Hematopoietic multipotent progenitor cell (in vitro differentiated cells): ENCODE data around the gene ZMIZ2. TPM values are rescaled to one million over a fixed set of nuclear protein-coding genes. Genes with fewer than 3 reads are reported as not detected.
A peak's percentile ranks its signal among the peaks of the same experiment; 100 is the strongest.
"Not testable (repeated sequence)": the region's sequence is repeated elsewhere in the genome, so short reads cannot be mapped to it uniquely, and the experiment has no call there.

Experiments
- DNase-seq, 3 donors: peaks; one replicate each; pipeline ENCODE4 v3.0.0-alpha.2; 2011 to 2015; ENCODE audit warnings: low read depth in 2 of 3, low spot score in 2 of 3
- total RNA-seq: library from RNA; depleted of rRNA; stranded (reverse); fragments of >200 nt; gene quantifications from one replicate; pipeline ENCODE4 v1.2.3, GENCODE V29; 2012

Gene ZMIZ2
- total RNA-seq, 1 donor = 31.2 TPM

DNA sequence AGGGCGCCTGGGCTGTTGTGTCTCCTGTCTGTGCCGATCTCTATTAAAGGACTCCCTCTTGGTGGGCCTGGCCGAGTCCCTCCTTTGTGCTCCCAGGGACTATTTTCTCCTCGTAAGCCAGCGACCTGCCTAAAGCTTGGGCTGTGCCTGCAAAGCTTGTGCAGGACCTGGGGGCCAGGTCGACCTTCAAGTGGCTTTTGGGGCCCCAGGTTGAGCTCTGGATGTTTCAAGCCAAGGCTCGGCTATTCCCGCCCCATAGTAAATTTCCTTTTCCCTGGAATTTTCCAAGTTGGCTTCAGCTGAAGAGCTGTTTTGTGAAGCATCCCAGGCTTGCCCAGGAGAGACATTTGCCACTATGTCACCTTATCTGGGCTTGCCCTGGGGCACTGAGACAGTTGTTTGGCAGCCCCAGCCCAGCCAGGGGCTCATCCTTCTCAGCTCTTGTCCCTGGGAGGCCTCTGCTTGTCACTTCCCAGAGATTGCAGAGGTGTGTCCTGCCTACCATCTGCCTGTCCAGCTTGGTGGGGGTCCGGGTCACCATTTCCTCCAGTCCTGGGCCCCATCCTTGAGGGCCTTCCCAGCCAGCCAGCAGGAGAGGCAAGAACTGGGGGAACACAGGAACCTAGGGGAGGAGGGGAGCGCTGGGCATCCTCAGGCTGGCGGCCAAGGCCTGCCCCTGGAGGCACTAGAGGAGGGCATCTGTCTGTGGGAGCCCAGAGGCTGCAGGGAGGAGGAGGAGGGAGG lies 20.2 kb downstream of the ZMIZ2 start:
- no peak for DNase-seq

DNA sequence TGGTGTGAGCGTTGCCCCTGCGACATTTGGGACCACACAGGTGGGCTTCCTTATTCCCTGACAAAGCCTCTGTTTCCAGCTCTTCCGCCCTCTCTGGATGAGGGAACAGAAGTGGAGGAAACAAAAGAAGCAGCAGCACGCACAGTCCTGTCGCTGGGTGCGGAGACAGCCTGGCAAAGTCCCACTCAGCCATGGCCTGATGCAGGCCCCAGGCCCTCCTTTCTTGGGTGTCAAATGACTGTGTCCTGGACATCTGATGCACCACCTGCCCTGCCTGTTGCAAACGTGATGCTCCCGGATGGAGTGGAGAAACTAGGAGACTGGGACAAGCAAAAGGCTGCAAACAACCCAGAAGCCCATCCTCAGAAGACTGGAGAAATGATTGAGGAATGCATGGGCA lies 20.7 kb downstream of the ZMIZ2 start:
- DNase-seq = no peak

GRCh38 chr7:44769776-44770294 lies 21.2 kb downstream of the ZMIZ2 start:
- DNase-seq = peak in 1 of 3 donors; percentile 50

- no peak for DNase-seq
These were observed 22.7 kb downstream of the ZMIZ2 start for GRCh38 chr7:44771358-44771757.

GRCh38 chr7:44772440-44772839 lies 23.8 kb downstream of the ZMIZ2 start:
- DNase-seq = no peak

DNA sequence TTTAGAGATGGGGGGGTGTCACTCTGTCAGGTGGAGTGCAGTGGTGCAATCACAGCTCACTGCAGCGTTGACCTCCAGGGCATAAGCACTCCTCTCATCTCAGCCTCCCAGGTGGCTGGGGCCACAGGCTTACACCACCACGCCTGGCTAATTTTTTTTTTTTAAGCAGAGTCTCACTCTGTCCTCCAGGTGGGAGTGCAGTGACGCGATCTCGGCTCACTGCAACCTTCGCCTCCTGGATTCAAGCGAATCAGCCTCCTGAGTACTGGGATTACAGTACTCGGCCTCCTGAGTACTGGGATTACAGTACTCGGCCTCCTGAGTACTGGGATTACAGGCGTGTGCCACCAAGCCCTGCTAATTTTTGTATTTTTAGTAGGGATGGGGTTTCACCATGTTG lies 24.2 kb downstream of the ZMIZ2 start:
- DNase-seq = no peak

DNA sequence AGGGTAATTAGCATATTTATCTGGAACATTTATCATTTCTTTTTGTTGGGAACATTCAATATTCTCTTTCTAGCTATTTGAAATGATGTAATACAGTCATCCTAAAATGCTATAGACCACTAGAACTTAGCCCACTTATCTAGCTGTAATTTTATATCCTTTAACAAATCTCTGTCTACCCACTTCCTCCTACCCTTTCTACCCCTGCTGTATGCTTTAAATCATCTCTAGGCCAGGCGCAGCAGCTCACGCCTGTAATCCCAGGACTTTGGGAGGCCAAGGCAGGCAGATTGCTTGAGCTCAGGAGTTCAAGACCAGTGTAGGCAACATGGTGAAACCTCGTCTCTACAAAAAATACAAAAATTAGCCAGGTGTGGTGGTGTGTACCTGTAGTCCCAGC lies 25.8 kb downstream of the ZMIZ2 start:
- DNase-seq = not testable (repeated sequence)

DNA sequence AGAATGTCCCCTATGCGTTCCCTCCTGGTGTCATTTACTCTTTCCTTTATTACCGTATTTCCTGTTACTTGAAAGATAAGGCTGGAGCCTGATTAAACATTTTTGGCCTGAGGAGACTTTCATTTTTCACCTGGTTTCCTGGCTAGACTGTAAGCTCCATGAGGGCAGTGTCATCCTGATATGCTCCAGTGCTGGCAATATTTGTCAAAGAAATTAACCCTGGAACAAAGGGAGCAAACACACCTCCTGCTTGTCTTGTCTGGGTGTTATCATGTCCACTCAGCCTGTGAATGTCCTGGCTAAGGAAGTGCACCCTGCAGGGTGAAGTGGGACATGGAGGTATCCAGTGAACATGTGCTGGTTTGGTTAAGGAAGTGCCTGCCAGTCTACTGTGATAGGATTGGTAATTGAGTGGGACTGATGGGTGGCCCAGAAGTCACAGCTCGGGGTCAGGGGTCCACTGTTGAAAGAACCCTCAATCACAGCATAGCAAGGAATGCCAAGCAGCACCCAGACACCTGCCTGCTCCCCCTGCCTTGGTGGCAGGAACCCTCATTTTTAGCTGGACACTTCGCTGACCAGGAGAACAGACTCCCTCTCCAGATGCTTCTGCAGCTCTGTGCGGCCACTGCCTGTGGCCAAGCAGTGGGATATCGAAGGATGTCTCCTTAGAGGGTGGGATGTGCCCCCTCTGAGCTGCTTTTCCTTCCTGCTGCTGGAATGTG lies 26.9 kb downstream of the ZMIZ2 start:
- no peak for DNase-seq

GRCh38 chr7:44776211-44776610 lies 27.6 kb downstream of the ZMIZ2 start:
- no peak for DNase-seq

- no peak for DNase-seq
These were observed 33.8 kb downstream of the ZMIZ2 start for GRCh38 chr7:44782460-44782859.

GRCh38 chr7:44783407-44783806 lies 34.8 kb downstream of the ZMIZ2 start:
- DNase-seq = no peak

DNA sequence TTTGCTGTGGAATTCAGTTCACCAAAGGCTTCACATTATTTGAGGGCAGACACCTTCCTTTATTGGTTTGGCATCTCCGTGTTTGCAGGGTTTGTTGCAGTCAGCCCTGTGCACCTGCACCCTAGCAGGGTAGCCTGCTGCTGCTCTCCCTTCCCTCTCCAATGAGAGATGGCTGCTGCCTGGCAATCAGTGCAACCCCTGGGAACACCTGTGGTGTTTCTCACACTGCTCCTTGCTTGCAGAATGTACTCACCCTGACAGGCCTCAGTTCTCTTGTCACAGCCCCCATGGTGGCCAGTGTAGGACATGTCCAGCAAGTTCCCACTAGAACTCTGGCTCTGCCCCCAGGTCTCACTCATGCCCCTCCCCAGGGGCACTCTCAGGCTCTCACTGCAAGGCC lies 35.7 kb downstream of the ZMIZ2 start:
- DNase-seq = no peak

DNA sequence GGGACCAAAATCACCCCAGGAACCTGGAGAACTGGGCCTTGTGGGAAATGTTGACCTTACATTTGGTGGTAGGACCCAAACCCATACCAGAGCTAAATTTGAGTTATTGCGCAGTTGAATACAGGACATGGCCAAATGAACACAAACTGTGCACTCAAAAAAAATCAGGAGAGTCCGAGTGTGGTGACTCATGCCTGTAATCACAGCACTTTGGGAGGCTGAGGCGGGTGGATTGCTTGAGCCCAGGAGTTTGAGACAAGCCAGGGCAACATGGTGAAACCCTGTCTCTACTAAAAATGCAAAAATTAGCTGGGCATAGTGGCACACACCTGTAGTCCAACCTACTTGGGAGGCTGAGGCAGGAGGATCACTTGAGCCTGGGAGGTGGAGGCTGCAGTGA lies 36.6 kb downstream of the ZMIZ2 start:
- not testable (repeated sequence) for DNase-seq

GRCh38 chr7:44787041-44787440 lies 38.4 kb downstream of the ZMIZ2 start:
- no peak for DNase-seq

GRCh38 chr7:44787762-44788161 lies 39.1 kb downstream of the ZMIZ2 start:
- DNase-seq = no peak

DNA sequence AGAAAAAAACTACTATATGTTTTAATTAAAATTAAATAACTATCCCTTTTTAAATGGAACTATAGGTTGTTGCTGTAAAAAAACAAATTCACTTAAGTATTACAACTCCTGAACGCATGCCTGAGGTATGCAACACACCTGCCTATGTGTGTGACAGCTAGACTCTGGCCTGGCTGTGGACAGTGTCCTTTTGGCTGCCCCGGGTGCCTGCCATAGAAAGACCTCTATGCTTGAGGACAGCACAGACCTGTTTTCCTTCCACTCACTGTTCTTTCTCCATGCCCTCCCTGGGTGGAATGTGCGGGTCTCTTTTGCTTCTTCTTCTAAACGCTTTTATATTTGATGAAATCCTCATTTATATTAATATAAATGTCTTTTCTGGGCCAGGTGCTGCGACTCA lies 41.3 kb downstream of the ZMIZ2 start:
- no peak for DNase-seq

DNA sequence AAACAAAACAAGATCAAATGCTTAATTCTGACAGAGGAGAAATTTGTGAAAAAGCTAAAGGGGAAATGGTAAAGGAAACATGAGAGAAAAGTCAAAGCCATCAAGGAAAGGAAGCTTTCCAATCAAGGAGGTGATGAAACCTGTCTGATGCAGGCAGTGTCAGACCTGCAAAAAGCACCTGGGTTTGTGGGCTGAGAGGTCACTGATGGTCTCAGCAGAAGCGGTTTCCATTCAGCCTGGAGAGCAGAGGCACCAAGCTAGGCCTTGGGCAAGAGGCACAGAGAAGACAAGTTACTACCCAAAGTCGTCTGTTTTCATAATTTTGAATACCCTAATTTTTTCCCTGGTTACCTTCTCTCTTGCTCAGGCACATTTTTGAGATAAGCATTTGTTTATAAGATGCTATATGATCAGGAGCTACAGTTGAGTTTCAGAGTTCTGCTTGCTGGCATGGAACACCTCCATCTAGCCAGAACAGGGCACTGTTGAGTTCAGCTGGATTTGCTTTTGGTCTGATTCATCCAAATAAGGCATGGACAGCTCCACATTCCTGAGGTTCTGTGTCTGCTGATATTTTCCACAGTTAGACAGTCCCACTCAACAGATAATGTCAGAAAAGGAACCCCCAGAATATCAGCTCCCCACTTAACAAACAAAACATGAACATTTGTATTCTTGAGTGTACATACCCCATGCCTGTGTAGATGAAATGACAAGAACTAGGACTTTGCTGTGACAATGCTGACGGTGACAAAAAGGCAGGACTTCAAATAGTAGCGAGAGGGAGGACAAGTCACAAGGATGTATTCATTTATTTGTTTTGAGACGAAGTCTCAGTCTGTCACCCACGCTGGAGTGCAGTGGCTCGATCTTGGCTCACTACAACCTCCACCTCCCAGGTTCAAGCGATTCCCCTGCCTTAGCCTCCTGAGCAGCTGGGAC lies 42.9 kb downstream of the ZMIZ2 start:
- DNase-seq = no peak

DNA sequence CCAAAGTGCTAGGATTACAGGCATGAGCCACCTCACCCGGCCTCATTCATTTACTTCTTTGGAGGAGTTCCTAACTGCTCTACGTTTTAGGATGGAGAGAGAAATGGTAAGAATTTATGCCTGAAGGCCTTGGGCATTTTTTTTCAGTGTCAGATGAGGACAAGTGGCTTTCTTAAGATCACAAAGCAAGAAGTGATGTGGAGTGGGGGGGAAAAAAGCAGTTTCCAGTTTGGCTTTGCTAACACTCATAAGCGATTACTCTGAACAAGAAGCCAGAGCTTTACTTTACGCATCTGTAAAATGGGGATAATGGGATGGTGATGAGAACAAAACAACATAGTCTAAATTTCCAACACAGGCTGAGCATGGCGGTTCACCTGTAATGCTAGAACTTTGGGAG lies 45.3 kb downstream of the ZMIZ2 start:
- DNase-seq = no peak

- no peak for DNase-seq
These were observed 45.7 kb downstream of the ZMIZ2 start for GRCh38 chr7:44794331-44794730.

DNA sequence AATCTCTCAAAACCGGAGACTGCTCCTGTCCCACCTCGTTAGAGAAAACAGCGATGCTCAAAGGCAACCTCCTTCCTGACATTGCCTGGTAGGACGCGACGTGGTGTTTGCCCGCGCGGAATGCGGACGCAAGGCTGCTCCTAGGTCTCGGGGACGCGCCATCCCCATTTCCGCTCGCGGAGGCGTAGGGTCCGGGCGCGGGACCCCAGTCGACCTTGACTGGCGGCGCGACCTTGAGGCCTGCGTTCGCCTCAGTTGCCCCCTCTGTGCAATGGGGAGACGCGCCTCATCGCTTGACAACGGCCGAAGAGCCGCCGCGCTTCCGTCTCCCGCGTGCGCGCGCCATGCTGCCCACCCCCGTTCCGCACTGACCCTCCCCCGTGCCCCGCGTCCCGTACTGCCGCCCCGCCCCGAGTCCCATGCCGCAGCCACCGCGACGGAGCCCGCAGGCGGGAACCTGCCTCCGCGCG lies 47.4 kb downstream of the ZMIZ2 start:
- no peak for DNase-seq
